Activated naive CD8-positive, alpha-beta T cell (primary cell): Measurements from ENCODE around the gene SMAP2.

Experiments
- H3K27ac Mint-ChIP-seq: one replicate; pipeline ENCODE4 v1.8.0; 2021; ENCODE audit warnings: mixed read lengths
- H3K27me3 Mint-ChIP-seq: one replicate; pipeline ENCODE4 v1.8.0; 2021; ENCODE audit warnings: mixed read lengths
- H3K36me3 Mint-ChIP-seq: one replicate; pipeline ENCODE4 v1.8.0; 2021; ENCODE audit warnings: mixed read lengths
- H3K4me1 Mint-ChIP-seq: one replicate; pipeline ENCODE4 v1.8.0; 2021; ENCODE audit warnings: low read depth, mixed read lengths
- H3K4me3 Mint-ChIP-seq: one replicate; pipeline ENCODE4 v1.8.0; 2021; ENCODE audit warnings: mild to moderate bottlenecking, mixed read lengths
- H3K9me3 Mint-ChIP-seq: one replicate; pipeline ENCODE4 v1.8.0; 2021; ENCODE audit warnings: low read depth, mixed read lengths

Gene SMAP2

GRCh38 chr1:40449684-40450494 is 76.4 kb downstream of the SMAP2 start, which contains the start of gene ZFP69B:
Gene ZFP69B, plus strand, starts transcription at chr1:40450476. Its CDS starts 486 bp downstream, at chr1:40450962.
- H3K4me1 Mint-ChIP-seq, result peaks cover 32% of the 10 kb centered on the region
- H3K9me3 Mint-ChIP-seq, result peaks cover 18% of the 10 kb centered on the region
- H3K36me3 Mint-ChIP-seq, result peaks cover 34% of the 10 kb centered on the region

GRCh38 chr1:40450495-40451237 is 77.1 kb downstream of the SMAP2 start:
- H3K9me3 Mint-ChIP-seq, result peaks cover 20% of the 10 kb centered on the region
- peak overlapping the region; percentile 89 for H3K4me3 Mint-ChIP-seq
- H3K36me3 Mint-ChIP-seq, result peaks cover 37% of the 10 kb centered on the region
- no peaks in the 10 kb centered on the region for H3K27me3 Mint-ChIP-seq
- H3K4me1 Mint-ChIP-seq, result peaks cover 34% of the 10 kb centered on the region
- H3K27ac Mint-ChIP-seq, result peak overlapping the region; percentile 98

More at GRCh38 chr1:40449684-40450494, 76.4 kb downstream of the SMAP2 start, which contains the start of gene ZFP69B:
- no peaks in the 10 kb centered on the region for H3K27me3 Mint-ChIP-seq
- H3K27ac Mint-ChIP-seq, result peak within 1 kb of the TSS; percentile 98
- peak within 1 kb of the TSS; percentile 89 for H3K4me3 Mint-ChIP-seq

- H3K36me3 Mint-ChIP-seq, result peaks cover 37% of the 10 kb centered on the region
- peak overlapping the region; percentile 89 for H3K4me3 Mint-ChIP-seq
- H3K9me3 Mint-ChIP-seq, result peaks cover 17% of the 10 kb centered on the region
These were observed 77.7 kb downstream of the SMAP2 start for GRCh38 chr1:40451238-40451585.

GRCh38 chr1:40454873-40455272 is 81.3 kb downstream of the SMAP2 start:
- no peak overlapping the region for H3K4me3 Mint-ChIP-seq
- no peaks in the 10 kb centered on the region for H3K27me3 Mint-ChIP-seq
- peaks cover 48% of the 10 kb centered on the region for H3K9me3 Mint-ChIP-seq
- H3K4me1 Mint-ChIP-seq, result peaks cover 25% of the 10 kb centered on the region
- no peak overlapping the region for H3K27ac Mint-ChIP-seq
- H3K36me3 Mint-ChIP-seq, result peaks cover 68% of the 10 kb centered on the region

More at GRCh38 chr1:40451238-40451585, 77.7 kb downstream of the SMAP2 start:
- Mint-ChIP-seq H3K4me1 (peaks cover 34% of the 10 kb centered on the region), H3K27me3 (no peaks in the 10 kb centered on the region), H3K27ac (peak overlapping the region; percentile 98)

GRCh38 chr1:40462956-40463590 is 89.5 kb downstream of the SMAP2 start:
- no peaks in the 10 kb centered on the region for H3K27me3 Mint-ChIP-seq
- H3K36me3 Mint-ChIP-seq, result peaks cover 64% of the 10 kb centered on the region
- H3K4me1 Mint-ChIP-seq, result no peaks in the 10 kb centered on the region
- H3K4me3 Mint-ChIP-seq, result no peak overlapping the region
- no peak overlapping the region for H3K27ac Mint-ChIP-seq
- H3K9me3 Mint-ChIP-seq, result peaks cover 48% of the 10 kb centered on the region

GRCh38 chr1:40469327-40469726 is 95.8 kb downstream of the SMAP2 start:
- no peaks in the 10 kb centered on the region for H3K27me3 Mint-ChIP-seq
- H3K36me3 Mint-ChIP-seq, result peaks cover 41% of the 10 kb centered on the region
- H3K4me1 Mint-ChIP-seq, result no peaks in the 10 kb centered on the region
- peaks cover 43% of the 10 kb centered on the region for H3K9me3 Mint-ChIP-seq
- no peak overlapping the region for H3K4me3 Mint-ChIP-seq
- H3K27ac Mint-ChIP-seq, result no peak overlapping the region
